Smooth muscle cell (in vitro differentiated cells): ENCODE measurements around the gene LRPAP1. TPM values are rescaled to one million over a fixed set of nuclear protein-coding genes. Genes with fewer than 3 reads are reported as not detected.

Experiments used
- DNase-seq: peaks from one replicate; lab custom pipeline; 2025; ENCODE audit not compliant: unreplicated experiment; lab: John Stamatoyannopoulos, UW
- H2AFZ ChIP-seq: fragments of 200-600 bp; sonication (generic); 2 replicates; pipeline ENCODE4 v1.6.0; 2016; ENCODE audit warnings: antibody characterized with exemption, low read depth, mild to moderate bottlenecking
- H3F3A ChIP-seq: fragments of 200-600 bp; sonication (generic); 2 replicates; pipeline ENCODE4 v1.6.0; 2017; ENCODE audit warnings: antibody characterized with exemption, low read depth
- H3K27ac ChIP-seq: fragments of 200-600 bp; sonication (generic); 2 replicates; pipeline ENCODE4 v1.5.1; 2016; ENCODE audit warnings: low read depth, mild to moderate bottlenecking
- H3K27me3 ChIP-seq: fragments of 200-600 bp; sonication (generic); 2 replicates; pipeline ENCODE4 v1.6.1; 2016; ENCODE audit warnings: low read depth, mild to moderate bottlenecking
- H3K36me3 ChIP-seq: fragments of 200-600 bp; sonication (generic); 2 replicates; pipeline ENCODE4 v1.5.1; 2016; ENCODE audit warnings: low read depth
- H3K4me1 ChIP-seq: fragments of 200-600 bp; sonication (generic); 2 replicates; pipeline ENCODE4 v1.5.1; 2016; ENCODE audit warnings: low read depth
- H3K4me2 ChIP-seq: fragments of 200-600 bp; sonication (generic); 2 replicates; pipeline ENCODE4 v1.6.0; 2016; ENCODE audit warnings: mild to moderate bottlenecking
- H3K4me3 ChIP-seq: fragments of 200-600 bp; sonication (generic); 2 replicates; pipeline ENCODE4 v1.5.1; 2016; ENCODE audit warnings: mild to moderate bottlenecking
- H3K79me2 ChIP-seq: fragments of 200-600 bp; sonication (generic); 2 replicates; pipeline ENCODE4 v1.6.0; 2016; ENCODE audit warnings: low read depth, mild to moderate bottlenecking
- H3K9ac ChIP-seq: fragments of 200-600 bp; sonication (generic); 2 replicates; pipeline ENCODE4 v1.6.0; 2016; ENCODE audit warnings: low read depth
- H3K9me3 ChIP-seq: fragments of 200-600 bp; sonication (generic); replicated peaks from 2 replicates; pipeline ENCODE4 v1.5.1; 2016; ENCODE audit warnings: low read depth
- H4K20me1 ChIP-seq: fragments of 200-600 bp; sonication (generic); 2 replicates; pipeline ENCODE4 v1.6.0; 2016; ENCODE audit warnings: low read depth
- CTCF ChIP-seq: fragments of 200-600 bp; sonication (generic); IDR thresholded peaks from 2 replicates; pipeline ENCODE4 v1.5.1; 2017; ENCODE audit warnings: borderline replicate concordance, mild to moderate bottlenecking, antibody characterized with exemption; ENCODE audit not compliant: insufficient read depth, poor library complexity, severe bottlenecking
- WGBS: methylation state at CpG from one replicate; pipeline ENCODE4 v1.1.7; 2016; ENCODE audit warnings: low lambda C conversion rate; 5-methylcytosine and 5-hydroxymethylcytosine counted together
- polyA plus RNA-seq: library from polyadenylated mRNA; unstranded; fragments of >200 nt; fragmentation: Nextera tagmentation; extraction: Ambion mirVana; gene quantifications from 2 replicates; pipeline ENCODE4 v1.2.1, GENCODE V29; 2016
- total RNA-seq: library from RNA; depleted of rRNA; stranded (reverse); fragments of >200 nt; gene quantifications from 2 replicates; pipeline ENCODE4 v1.2.3, GENCODE V29; 2014

LRPAP1 gene
- total and polyA plus RNA-seq, 2 experiments from 2014 or later, result 82.6 to 277 TPM

- H3K9me3 ChIP-seq, result no peaks in the 10 kb centered on the region
- H2AFZ ChIP-seq, result no peak overlapping the region
- no peaks in the 10 kb centered on the region for H3K79me2 ChIP-seq
- no peak for DNase-seq
- no peak overlapping the region for H3K4me2 ChIP-seq
- H3F3A ChIP-seq, result no peaks in the 10 kb centered on the region
- peaks cover 17% of the 10 kb centered on the region for H3K4me1 ChIP-seq
- no peak overlapping the region for H3K9ac ChIP-seq
- peaks cover 43% of the 10 kb centered on the region for H4K20me1 ChIP-seq
- 87% methylated on average over 28 of the region's 28 CpGs for WGBS
- TF ChIP-seq CTCF, result no peak
- no peak overlapping the region for H3K27ac ChIP-seq
- no peak overlapping the region for H3K4me3 ChIP-seq
- no peaks in the 10 kb centered on the region for H3K36me3 ChIP-seq
- no peaks in the 10 kb centered on the region for H3K27me3 ChIP-seq
These were observed 36.8 kb downstream of the LRPAP1 start for GRCh38 chr4:3495204-3495975.

- no peaks in the 10 kb centered on the region for H3F3A ChIP-seq
- H3K9me3 ChIP-seq, result no peaks in the 10 kb centered on the region
- H3K9ac ChIP-seq, result no peak overlapping the region
- DNase-seq, result no peak
- H3K27ac ChIP-seq, result no peak overlapping the region
- no peaks in the 10 kb centered on the region for H3K27me3 ChIP-seq
- H3K4me1 ChIP-seq, result peaks cover 17% of the 10 kb centered on the region
- peaks cover 34% of the 10 kb centered on the region for H4K20me1 ChIP-seq
- no peak overlapping the region for H3K4me2 ChIP-seq
- no peak for TF ChIP-seq CTCF
- no peaks in the 10 kb centered on the region for H3K79me2 ChIP-seq
- H3K4me3 ChIP-seq, result no peak overlapping the region
- H3K36me3 ChIP-seq, result no peaks in the 10 kb centered on the region
- 49% methylated on average over 15 of the region's 15 CpGs for WGBS
- H2AFZ ChIP-seq, result no peak overlapping the region
These were observed 37.8 kb downstream of the LRPAP1 start for GRCh38 chr4:3494462-3494871.

DNA sequence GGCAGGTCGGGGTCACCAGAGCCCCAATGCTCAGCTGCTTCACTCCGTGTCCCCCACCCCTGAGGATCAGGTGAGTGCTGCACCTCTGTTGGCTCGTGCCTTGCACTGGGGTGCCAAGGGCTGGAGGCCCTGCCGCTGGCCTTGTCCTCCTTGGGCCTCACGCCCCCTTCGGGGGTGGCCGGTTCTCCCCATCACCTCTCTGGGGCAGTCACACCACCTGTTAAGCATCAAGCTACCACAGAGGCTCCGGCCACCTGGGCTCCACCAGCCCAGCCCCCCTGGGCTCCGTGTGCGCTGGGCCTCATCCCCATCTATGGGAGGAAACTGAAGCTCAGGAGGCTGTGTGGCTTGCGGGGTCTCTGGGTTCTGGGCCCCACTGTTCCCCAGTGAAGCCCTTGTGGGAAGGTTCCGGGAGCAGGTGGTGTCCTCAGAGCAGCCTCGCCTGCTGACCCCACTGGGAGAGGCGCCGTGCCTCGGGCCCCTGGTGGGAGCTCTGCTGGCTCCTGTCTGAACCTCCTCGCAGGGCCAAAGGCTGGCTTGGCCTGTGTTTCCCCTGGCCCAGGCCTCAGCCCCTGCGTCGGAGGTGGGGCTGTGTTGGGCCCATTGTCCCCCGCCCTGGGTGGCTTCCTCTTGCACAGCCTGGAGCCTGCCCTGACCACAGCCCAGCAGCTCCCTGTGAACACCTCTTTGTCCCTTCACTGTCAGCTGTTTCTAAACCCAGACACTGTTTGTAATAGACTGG lies 38.3 kb downstream of the LRPAP1 start:
- no peak overlapping the region for H2AFZ ChIP-seq
- H3F3A ChIP-seq, result no peaks in the 10 kb centered on the region
- no peaks in the 10 kb centered on the region for H3K27me3 ChIP-seq
- peaks cover 29% of the 10 kb centered on the region for H4K20me1 ChIP-seq
- no peak for DNase-seq
- no peak overlapping the region for H3K4me3 ChIP-seq
- no peak overlapping the region for H3K9ac ChIP-seq
- H3K36me3 ChIP-seq, result no peaks in the 10 kb centered on the region
- peaks cover 17% of the 10 kb centered on the region for H3K4me1 ChIP-seq
- no peak overlapping the region for H3K27ac ChIP-seq
- H3K4me2 ChIP-seq, result no peak overlapping the region
- 83% methylated on average over 18 of the region's 20 CpGs for WGBS
- no peaks in the 10 kb centered on the region for H3K9me3 ChIP-seq
- no peaks in the 10 kb centered on the region for H3K79me2 ChIP-seq
- no peak for TF ChIP-seq CTCF
